GM18873 (cell line): ENCODE data around the gene RHBDF1.

ENCODE experiments used
- ATAC-seq: cut with Tn5 transposase; IDR thresholded peaks from one replicate; pipeline ENCODE4 v1.9.1; 2021; ENCODE audit warnings: mild to moderate bottlenecking, moderate library complexity, moderate number of reproducible peaks; ENCODE audit not compliant: unreplicated experiment, low FRiP score

RHBDF1 gene

DNA sequence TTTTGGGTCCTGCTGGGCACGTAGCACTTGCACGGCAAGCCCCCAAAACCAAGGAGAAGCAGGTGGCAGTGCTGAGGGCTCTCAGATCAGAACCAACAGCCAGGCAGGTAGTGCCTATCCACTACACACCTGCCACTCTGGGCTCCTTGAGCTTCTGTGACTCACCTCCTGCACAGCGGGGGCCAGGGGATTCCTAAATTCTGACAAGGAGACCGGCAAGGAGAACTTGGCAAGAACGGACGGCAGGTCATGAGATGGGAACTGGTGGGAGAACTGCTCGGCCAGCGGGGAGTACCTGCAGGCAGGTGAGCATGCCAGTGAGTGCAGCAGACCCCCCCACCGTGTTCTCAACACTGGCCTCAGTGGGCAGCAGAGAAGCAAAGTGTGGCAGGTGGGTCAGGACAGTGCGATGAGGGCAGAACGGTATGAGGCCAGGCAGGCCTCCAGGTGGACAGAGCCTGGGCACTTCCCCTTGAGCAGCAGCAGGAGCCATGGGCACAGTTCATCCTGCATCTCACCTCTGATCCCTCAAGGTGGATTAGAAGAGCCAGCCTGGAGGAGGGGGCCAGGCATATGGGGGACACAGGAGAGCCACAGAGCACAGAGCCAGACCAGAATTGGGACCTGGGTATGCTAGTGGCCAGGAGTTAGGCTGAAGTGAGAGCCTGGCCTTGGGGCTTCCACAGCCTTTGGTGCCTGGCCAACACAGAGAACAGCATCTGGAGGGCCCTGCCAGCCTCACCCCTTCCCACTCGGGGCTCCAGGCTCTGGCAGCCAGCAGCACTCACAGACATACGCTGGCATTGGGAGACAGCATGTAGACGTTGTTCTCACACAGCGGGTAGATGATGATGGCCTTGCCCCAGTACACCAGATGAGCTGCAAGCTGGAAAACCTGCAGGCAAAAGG lies 20.3 kb upstream of the RHBDF1 start:
- ATAC-seq = no peak

DNA sequence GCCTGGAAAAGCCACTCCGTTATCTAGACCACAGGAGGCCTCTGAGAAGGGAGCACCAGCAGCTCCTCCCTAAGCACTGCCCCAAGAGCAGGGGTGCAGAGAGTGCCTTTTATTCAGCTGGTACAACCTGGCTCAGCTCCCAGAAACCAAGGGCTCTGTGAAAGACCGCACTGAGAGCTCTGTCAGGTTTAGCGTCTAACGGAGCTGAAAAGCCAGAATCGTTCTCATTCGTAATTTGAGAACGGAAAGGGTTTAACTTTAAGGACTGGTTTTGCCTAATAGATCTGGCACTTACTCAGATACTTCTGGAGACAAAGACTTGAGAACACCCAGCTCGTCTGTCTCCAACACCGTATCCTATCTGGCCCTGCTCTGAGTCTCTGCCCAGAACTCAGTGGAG lies 19.1 kb upstream of the RHBDF1 start:
- ATAC-seq = no peak

DNA sequence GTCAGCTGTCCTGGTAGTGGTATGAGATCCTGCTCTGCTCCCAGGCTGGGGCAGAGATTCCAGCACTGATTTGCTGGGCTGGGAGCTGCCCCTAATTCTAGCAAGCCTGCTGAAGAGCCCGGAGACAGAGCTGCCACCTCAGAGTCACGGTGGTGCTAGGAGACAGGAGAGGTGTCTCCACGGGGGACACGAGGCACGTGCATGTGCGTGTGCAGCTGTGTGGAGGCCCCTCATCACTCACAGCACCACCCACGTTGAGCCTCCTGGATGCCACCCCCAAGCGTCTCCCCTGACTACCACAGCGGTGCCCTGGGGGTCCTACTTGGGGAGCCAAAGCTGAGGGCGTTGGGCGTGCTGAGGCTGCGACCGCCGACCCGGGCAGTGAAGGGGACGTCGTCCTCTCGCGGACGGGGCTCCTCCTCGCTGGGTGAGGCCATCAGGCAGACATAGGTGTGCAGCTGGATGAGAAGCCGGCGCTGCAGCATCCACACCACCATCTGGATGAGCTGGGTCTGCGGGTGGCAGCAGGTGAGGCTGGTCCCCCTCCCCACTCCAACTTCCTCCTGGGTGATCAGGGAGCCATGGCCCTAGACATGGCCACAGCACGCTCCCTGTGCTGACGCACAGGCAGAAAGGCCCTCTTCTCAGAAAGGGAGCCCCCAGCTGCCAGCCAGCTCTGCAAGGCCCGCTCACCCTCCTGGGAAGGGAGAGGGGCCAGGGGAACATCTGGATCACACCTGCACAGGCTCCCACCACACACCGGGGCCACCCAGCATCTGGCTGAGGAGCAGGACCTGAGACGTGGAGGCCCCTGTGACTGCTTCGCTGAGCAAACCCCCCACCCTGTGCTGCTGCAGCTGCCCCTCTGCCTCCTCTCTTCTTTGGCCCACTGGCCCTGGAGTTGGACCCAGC lies 17.2 kb upstream of the RHBDF1 start:
- ATAC-seq = no peak

DNA sequence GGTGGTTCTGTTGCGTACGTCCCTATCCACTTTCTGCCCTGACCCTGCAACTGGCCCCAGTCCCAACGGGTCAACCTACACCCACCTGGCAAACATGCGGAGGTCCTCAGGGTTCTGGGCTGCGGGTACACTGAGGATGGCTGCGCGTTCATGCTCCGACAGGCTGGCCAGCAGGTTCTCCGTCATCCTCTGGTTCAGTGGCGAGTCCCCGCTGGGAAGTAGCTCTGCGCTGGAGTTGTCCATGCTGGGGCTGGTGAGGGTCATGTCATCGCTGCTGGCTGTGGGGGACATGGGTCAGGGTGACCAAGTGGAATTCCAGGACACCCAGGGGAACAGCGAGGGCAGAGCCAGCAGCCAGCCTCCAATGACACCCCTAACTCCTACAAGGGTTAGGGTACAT lies 16.2 kb upstream of the RHBDF1 start:
- ATAC-seq = no peak

DNA sequence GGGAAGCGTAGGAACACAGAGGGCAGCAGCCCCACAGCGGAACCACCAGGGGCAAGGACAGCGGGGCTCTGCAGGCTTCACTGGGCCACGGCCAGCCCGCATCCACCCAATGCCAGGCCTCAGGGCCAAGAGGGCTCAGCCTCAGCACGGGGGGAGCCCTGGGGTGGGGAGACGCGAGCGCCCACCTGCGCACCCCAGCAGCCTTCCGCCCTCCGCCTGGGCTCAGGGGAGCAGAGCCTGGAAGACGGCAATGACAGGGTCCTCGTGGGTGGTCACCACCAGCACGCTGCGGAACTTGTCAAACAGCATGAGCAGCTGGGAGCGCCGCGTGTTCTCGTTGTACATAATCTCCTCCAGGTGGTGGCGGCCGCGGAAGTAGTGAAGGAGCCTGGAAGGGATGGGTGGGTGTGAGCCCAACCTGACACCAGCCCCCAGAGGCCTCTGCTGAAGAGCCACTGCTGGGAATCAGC lies 14.1 kb upstream of the RHBDF1 start:
- ATAC-seq = no peak

DNA sequence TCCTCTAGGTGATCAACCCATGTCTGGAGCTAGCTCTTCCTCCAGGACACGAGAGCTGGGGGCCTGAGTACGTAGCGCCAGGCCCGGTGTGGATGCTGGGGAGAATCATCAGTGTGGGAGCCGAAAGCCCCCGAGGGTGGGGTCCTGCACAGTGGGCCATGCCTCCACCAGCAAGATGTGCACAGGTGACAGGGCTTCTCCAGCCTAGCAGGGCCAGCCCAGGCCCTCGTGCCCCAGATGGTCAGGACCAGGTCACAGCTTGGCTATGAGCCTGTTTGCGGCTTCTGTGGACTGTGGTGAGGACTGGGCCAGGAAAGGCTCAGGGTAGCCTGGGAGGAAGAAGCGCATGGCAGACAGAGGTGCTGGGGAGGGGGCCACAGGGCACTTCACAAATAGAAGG lies 13.4 kb upstream of the RHBDF1 start:
- ATAC-seq = no peak

DNA sequence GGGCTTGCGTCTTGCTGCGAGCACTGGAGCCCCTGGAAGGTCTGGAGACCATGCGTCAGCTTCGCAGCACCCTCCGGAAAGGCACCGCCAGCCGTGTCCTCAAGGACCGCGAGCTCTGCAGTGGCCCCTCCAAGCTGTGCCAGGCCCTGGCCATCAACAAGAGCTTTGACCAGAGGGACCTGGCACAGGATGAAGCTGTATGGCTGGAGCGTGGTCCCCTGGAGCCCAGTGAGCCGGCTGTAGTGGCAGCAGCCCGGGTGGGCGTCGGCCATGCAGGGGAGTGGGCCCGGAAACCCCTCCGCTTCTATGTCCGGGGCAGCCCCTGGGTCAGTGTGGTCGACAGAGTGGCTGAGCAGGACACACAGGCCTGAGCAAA lies 13.0 kb upstream of the RHBDF1 start:
- no peak for ATAC-seq

DNA sequence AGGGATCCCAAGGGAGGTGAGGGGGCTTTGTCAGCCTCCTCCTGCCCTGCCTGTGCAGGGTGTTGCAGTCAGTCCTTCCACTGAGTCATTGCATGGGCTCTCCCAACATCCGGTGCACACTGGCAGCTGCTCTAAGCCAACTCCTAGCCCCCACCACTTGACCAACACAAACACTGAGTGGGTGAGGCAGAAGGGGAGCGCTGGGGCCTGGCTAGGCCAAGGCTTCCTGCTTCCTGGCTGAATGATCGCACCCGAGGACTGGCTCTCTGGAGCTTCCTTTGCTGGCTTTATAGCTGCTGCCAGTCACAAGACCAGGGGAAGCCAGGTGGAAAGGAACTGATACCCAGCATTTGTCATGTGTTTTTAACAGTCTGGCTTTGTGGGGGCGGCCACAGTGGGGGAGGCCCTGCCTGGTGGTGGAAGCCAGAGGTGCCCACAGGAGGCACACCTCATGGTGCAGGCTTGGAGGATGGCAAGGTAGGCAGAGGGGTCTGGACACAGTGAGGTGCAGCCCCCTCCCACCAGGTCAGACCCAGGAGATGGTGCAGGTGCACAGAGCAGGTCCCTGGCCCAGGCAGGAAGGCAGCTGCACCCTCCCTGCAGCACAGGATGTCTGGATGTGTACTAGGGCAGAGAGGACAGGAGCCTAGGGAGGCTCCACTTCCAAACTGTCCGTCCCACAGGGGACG lies 12.4 kb upstream of the RHBDF1 start:
- ATAC-seq = no peak

DNA sequence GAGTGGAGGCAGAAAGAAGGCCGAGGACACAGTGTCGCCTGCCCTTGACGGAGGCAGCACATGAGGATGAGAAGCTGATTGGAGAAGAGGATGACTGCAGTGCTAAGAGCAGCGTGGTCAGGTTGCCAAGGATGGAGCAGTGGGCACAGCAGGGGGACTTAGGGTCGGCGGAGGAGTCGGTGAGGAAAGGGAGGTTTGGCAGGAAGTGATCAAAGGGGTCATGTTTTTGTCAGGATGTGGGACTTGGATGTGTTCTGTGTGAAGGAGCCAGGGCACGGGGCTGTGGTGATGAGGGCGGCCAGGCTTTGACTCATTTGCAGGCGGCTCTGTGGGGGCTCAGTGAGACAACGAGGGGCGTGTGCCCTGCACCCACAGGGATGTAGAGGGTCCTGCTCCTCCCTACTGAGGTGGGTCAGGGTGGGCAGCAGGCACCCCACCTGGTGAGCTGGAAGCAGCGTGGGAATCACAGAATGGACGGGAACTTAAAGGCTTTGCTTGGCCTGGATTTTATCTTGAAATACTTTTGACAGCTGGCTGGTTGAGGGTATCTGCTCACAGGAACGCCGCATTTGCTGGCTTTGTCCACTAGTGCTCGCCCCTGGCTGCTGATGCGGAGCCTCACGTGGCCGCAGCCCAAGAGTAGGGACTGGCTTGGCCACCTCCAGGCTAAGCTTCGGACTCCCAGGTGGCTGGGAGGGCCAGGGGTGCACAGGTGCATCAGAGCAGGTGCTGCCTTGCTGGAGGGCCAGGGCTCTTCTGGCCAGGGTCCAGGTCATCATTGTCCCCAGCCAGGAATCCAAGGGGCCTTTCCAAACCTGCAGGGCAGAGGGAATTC lies 11.6 kb upstream of the RHBDF1 start:
- ATAC-seq = no peak

DNA sequence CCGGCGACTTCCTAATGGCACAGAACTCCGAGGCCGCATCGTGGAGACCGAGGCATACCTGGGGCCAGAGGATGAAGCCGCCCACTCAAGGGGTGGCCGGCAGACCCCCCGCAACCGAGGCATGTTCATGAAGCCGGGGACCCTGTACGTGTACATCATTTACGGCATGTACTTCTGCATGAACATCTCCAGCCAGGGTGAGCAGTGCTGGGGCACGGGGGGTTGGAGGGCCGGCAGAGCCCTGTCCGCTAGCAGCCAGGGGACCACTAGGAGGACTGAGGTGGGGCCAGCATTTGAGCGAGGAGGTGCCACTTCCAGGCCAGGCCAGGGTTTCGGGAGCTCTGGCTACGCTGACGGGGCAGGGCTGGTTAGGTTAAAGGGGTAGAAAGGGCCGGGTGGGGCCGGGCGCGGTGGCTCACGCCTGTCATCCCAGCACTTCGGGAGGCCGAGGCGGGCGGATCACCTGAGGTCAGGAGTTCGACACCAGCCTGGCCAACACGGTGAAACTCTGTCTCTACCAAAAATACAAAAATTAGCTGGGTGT lies 10.7 kb upstream of the RHBDF1 start:
- no peak for ATAC-seq

DNA sequence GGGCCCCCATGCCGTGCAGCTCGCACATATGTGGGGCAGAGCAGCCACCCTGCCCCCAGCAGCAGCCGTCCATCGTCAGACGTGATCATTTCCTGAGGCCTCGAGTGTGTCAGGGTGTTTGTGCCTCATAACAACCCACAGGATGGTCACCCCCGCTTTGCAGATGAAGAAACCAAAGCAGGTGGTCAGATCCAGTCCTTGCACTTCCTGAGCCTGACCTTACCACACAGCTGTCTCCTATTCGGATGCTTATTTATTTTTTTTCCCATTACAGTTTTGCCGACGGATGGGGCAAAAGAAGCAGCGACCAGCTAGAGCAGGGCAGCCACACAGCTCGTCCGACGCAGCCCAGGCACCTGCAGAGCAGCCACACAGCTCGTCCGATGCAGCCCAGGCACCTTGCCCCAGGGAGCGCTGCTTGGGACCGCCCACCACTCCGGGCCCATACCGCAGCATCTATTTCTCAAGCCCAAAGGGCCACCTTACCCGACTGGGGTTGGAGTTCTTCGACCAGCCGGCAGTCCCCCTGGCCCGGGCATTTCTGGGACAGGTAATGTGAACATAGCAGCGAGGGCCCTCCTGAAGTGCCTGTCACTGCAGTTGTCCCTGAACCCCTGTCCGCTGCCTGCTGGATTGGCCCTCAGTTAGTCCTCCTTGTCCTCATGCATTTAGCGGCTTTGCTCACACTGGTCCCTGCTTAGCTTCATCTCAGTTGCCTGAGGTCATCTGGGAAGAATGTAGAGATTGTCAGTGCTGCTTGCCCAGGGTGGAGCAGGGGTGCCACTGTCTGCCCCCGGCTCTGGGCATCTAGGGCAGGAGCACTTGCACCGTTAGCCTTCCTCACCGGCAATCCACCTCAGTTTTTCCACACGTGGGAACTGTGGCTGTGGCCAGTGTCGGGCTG lies 7.0 kb upstream of the RHBDF1 start:
- no peak for ATAC-seq

DNA sequence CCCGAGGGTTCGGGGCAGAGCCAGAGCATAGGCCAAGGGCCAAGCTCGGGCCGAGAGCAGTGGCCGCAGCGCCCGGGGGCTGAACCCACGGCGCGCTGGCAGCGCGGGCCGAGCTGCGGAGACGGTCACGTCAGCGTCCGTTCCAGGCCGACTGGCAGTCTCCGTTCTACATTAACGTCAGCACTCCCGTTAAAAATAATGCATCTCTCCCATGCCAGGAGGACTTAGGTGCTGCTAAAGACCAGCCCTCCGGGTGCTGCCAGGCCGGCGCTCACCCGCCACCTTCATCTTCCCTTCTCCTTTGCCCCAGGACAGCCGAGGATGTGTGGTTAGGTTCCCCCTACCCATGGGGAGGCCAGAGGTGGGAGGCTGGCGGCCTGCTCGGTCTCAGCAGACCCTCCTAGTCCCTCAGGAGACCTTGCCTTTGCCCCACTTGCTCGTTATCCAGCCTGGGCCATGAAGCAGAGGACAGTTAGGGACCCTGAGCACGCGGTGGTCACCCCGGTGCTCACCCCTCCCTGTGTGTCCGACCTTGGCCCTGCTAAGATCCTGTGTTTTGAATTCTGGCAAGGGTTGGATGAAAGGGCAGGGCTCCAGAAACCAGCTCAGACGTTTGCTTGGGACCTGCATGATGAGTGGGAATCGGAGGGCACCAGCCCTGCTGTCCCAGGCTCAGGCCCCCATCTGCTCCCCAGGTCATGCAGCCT lies 6.2 kb upstream of the RHBDF1 start:
- no peak for ATAC-seq

DNA sequence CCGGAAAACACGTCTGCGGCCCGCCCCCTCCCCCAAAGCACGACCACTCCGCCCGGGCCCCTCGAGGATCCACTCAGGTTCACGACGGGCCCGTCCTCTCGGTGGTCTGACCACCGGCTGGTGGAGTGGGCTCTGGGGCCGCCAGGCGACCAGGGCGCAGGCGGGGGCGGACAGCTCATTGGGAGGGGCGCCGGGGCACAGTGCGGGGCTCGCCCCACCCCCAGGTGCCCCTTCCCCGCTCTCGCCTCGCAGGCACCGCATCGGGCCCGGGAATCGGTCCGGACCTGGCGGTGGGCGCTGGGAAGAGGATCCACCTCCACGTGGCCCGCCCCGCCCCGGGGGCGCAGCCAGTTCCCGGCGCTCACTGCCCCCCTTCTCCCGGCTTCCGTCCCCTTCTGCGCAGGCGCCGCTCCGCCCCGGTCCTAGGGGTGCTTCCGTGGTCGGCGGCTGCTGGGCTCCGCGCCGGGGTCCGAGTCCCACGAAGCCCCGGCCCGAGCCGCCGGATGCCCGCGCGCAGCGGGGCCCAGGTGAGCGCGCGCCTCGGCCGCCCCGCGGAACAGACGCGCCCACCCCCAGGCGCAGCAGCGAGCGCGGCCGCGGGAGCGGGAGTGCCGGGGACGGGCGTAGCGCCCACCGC lies 5.5 kb upstream of the RHBDF1 start, which contains the start of gene MPG:
Gene MPG (plus strand): TSS at position 419 of the 637 bp plus-strand sequence. CDS start 85 bp downstream, at position 504.
- no peak for ATAC-seq

DNA sequence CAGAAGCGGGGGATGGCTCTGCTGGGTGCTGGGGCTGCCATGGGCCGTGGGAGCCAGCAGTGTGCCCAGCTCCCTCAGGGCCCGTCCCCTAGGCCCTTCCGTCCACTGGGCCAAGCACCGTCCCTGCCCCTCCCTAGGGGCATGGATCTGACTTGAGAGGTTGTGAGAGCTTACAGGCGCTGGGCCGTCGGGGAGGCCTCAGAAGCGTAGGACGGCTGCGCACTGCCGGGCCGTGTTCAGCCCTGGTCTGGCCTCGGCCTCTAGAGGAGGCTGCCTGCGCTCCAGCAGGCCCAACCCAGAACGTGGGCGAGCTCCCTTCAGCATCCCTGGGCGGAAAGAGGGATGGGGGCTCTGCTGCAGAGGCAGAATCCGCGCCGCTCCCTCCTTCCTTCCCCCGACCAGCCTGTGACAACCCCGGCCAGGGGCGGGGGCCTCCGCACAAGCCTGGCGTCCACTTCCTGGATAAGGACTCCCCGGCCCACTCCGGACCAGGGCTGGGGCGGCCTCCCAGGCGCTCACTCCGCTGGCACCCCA lies 4.9 kb upstream of the RHBDF1 start:
- ATAC-seq = no peak

DNA sequence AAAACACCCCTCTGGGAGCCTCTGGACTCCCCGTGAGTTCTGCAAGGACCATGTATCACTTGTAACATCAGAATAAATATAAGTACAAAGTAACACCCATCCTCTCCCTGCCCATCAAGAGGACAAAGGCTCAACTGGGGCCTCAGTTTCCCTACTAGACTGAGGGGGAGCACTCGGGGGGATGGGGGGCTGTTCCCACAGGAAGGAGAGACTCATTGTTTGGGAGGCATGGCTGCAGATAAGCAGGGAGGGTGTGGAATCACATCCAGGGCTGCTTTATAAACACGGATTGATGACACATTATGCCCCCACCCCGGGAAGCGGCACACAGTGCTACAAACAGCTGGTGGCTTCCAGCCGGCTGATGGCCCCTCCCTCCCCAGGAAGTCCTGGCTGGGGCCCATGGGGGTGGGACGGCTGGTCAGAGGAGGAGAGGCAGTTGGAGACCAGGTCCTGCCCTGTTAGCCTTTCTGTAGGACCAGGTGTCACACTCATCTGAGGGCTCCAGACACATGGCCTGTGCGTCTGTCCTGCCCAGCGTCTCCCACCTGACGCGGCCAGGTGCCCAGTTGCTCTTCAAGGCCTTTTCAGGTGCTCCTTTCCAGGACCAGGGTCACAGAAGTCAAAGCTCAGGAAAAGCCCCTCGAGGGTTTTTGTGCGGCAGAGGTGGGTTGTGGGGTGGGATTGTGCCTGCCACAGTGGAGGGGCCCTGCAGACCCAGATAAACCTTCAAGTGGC lies 4.3 kb upstream of the RHBDF1 start:
- ATAC-seq = no peak
